Lung (tissue), 12 donors: ENCODE data around the gene PSMD12. TPM values are rescaled to one million over a fixed set of nuclear protein-coding genes. Genes with fewer than 3 reads are reported as not detected.
"Not testable (repeated sequence)": the region's sequence is repeated elsewhere in the genome, so short reads cannot be mapped to it uniquely, and the experiment has no call there.

Source experiments
- ATAC-seq: fragments of 200-7000 bp; cut with Tn5 transposase; one replicate; pipeline ENCODE4 v1.9.1; 2020; ENCODE audit warnings: moderate number of reproducible peaks; ENCODE audit not compliant: insufficient read depth, low FRiP score
- DNase-seq, 3 donors: peaks; one replicate each; pipeline ENCODE4 v3.0.0-alpha.2; 2013 to 2017
- H3K27ac ChIP-seq, 2 donors: one replicate each; pipeline ENCODE4 v1.5.1; 2013; ENCODE audit warnings: mild to moderate bottlenecking in 2 of 2, moderate library complexity in 2 of 2, control low read depth in 1 of 2, inconsistent platforms in 1 of 2, low read depth in 1 of 2, low read length in 1 of 2
- H3K27me3 ChIP-seq, 3 donors: one replicate each; pipeline ENCODE4 v1.5.1; 2013; ENCODE audit warnings: low read length in 2 of 3; ENCODE audit not compliant: control insufficient read depth in 3 of 3, insufficient read depth in 3 of 3
- H3K36me3 ChIP-seq, 4 donors: one replicate each; pipeline ENCODE4 v1.5.1; 2013; ENCODE audit warnings: low read length in 4 of 4, mild to moderate bottlenecking in 1 of 4, moderate library complexity in 1 of 4; ENCODE audit not compliant: control insufficient read depth in 4 of 4, insufficient read depth in 4 of 4
- H3K4me1 ChIP-seq, 5 donors: one replicate each; pipeline ENCODE4 v1.5.1; 2013; ENCODE audit warnings: low read length in 5 of 5, mild to moderate bottlenecking in 2 of 5, moderate library complexity in 1 of 5; ENCODE audit not compliant: control insufficient read depth in 5 of 5, insufficient read depth in 5 of 5
- H3K4me3 ChIP-seq: one replicate; pipeline ENCODE4 v1.5.1; 2013; ENCODE audit warnings: mild to moderate bottlenecking, control low read depth, moderate library complexity
- H3K9ac ChIP-seq, 2 donors: one replicate each; pipeline ENCODE4 v1.5.1; 2013; ENCODE audit warnings: low read length in 2 of 2, control low read depth in 1 of 2; ENCODE audit not compliant: insufficient read depth in 1 of 2
- H3K9me3 ChIP-seq, 4 donors: one replicate each; pipeline ENCODE4 v1.5.1; 2013; ENCODE audit warnings: low read length in 3 of 4, mild to moderate bottlenecking in 1 of 4, moderate library complexity in 1 of 4; ENCODE audit not compliant: control insufficient read depth in 4 of 4, insufficient read depth in 3 of 4
- WGBS, 2 donors: extraction: QIAGEN DNeasy Blood & Tissue Kit; methylation state at CpG; one replicate each; pipeline ENCODE4 v1.1.7; 2013; 5-methylcytosine and 5-hydroxymethylcytosine counted together
- polyA plus RNA-seq, 2 donors: library from polyadenylated mRNA; stranded (reverse); fragments of 200-250 nt; gene quantifications; one replicate each; pipeline ENCODE4 v1.2.1, GENCODE V29; 2013
- total RNA-seq, 2 donors: library from RNA; depleted of rRNA in 1 of 2; stranded (reverse); fragments of >200 nt in 1 of 2; gene quantifications; one replicate each; pipeline ENCODE4 v1.2.1, GENCODE V29; 2014 to 2021
- TF ChIP-seq, protein P1 (sequence below): IDR thresholded peaks from 2 replicates; pipeline ENCODE4 v1.5.1; 2012; ENCODE audit warnings: mild to moderate bottlenecking; ENCODE audit errors: control extremely low read depth, extremely low read depth
- donor health status: control.
- donor health status: control.
- donor health status: Bipolar disorder and iron deficiency.
- donor health status: healthy.
- donor health status: DM: yes; HTN: yes; CAD: no.

The PSMD12 gene
- total and polyA plus RNA-seq, 4 donors: 27.3 to 47.8 (median 37.2) TPM

DNA sequence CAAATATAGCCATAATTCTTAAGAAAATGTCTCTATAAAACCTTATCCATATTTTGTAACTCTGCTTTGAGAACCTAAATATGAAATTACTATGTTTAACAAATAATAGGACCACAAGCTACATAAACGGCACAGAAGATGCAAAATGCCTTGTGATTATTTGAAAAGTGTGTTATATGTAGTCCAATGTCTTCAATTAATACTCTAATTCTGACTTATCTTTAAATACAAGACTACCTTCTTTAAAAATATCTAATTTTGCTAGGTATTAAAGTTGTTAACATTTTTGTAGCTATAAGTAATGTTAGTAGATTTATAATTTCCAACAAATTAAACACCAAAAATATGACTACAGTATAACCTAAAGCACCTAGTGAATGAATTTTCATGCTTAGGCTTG lies 17.0 kb downstream of the PSMD12 start:
- no peak overlapping the region for H3K27ac ChIP-seq
- DNase-seq: no peak
- no peak overlapping the region for H3K9ac ChIP-seq
- peaks cover 0 to 5% (median 0%) of the 10 kb centered on the region in 5 donors for H3K4me1 ChIP-seq
- H3K36me3 ChIP-seq: peaks cover 17 to 45% (median 23%) of the 10 kb centered on the region in 4 donors
- no peak for ATAC-seq
- 94 to 98% methylated on average over 1 of the region's 1 CpG for WGBS, 2 donors
- no peaks in the 10 kb centered on the region for H3K27me3 ChIP-seq
- H3K9me3 ChIP-seq: no peaks in the 10 kb centered on the region
- TF ChIP-seq, protein P1, sequence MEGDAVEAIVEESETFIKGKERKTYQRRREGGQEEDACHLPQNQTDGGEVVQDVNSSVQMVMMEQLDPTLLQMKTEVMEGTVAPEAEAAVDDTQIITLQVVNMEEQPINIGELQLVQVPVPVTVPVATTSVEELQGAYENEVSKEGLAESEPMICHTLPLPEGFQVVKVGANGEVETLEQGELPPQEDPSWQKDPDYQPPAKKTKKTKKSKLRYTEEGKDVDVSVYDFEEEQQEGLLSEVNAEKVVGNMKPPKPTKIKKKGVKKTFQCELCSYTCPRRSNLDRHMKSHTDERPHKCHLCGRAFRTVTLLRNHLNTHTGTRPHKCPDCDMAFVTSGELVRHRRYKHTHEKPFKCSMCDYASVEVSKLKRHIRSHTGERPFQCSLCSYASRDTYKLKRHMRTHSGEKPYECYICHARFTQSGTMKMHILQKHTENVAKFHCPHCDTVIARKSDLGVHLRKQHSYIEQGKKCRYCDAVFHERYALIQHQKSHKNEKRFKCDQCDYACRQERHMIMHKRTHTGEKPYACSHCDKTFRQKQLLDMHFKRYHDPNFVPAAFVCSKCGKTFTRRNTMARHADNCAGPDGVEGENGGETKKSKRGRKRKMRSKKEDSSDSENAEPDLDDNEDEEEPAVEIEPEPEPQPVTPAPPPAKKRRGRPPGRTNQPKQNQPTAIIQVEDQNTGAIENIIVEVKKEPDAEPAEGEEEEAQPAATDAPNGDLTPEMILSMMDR: no peak
- no peak overlapping the region for H3K4me3 ChIP-seq

- Histone ChIP-seq H3K9me3 (no peaks in the 10 kb centered on the region), H3K27me3 (no peaks in the 10 kb centered on the region), H3K27ac (no peak overlapping the region), H3K9ac (no peak overlapping the region), H3K36me3 (peaks cover 17 to 53% (median 24%) of the 10 kb centered on the region in 4 donors), H3K4me1 (peaks cover 0 to 2% (median 0%) of the 10 kb centered on the region in 5 donors), H3K4me3 (no peak overlapping the region)
- DNase-seq (no peak), ATAC-seq (no peak)
- TF ChIP-seq, protein P1: no peak
- 97 to 100% methylated on average over 3 of the region's 3 CpGs for WGBS, 2 donors
Measured at GRCh38 chr17:67347826-67348225, 18.6 kb downstream of the PSMD12 start.

- Histone ChIP-seq H3K4me1 (no peaks in the 10 kb centered on the region), H3K9me3 (no peaks in the 10 kb centered on the region), H3K4me3 (no peak overlapping the region), H3K36me3 (peaks cover 6 to 57% (median 29%) of the 10 kb centered on the region in 4 donors), H3K9ac (no peak overlapping the region), H3K27ac (no peak overlapping the region), H3K27me3 (no peaks in the 10 kb centered on the region)
- 94 to 96% methylated on average over 5 of the region's 5 CpGs for WGBS, 2 donors
- TF ChIP-seq, protein P1: no peak
- ATAC-seq (no peak), DNase-seq (no peak)
Measured at GRCh38 chr17:67343237-67343636, 23.1 kb downstream of the PSMD12 start.

DNA sequence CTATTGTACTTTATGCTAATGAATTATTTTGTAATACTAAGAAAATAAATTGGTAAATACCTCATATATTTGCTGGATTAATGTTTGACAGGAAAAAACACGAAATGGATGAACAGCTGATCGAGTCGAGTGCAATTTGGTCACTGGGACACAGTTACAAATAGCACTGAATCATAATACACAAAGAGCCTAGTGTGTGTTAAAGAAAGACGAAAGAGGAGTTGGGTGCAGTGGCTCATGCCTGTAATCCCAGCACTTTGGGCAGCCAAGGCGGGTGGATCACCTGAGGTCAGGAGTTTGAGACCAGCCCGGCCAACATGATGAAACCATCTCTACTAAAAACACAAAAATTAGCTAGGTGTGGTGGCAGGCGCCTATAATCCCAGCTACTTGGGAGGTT lies 28.0 kb downstream of the PSMD12 start:
- H3K27ac ChIP-seq, H3K9ac ChIP-seq, H3K27me3 ChIP-seq, H3K9me3 ChIP-seq, DNase-seq, H3K4me3 ChIP-seq, ATAC-seq, H3K4me1 ChIP-seq: not testable (repeated sequence)
- peaks cover 3 to 26% (median 19%) of the 10 kb centered on the region in 4 donors for H3K36me3 ChIP-seq
- WGBS, 2 donors: 96% methylated on average over 7 of the region's 7 CpGs
